Body of pancreas (tissue), 4 donors: Measurements from ENCODE around the gene TNFAIP8L3. TPM values are rescaled to one million over a fixed set of nuclear protein-coding genes. Genes with fewer than 3 reads are reported as not detected.

Experiments
- ATAC-seq: fragments of 150-250 bp; one replicate; pipeline ENCODE4 v1.9.1; 2016
- DNase-seq, 4 donors: peaks; one replicate each; pipeline ENCODE4 v3.0.0-alpha.2; 2019
- H3K27ac ChIP-seq, 4 donors: fragments of 200-600 bp; sonication (generic); 1 replicate in 3 of 4; 2 replicates in 1 of 4; pipeline versions ENCODE4 v1.5.1 to v1.6.1; 2016 to 2019; ENCODE audit warnings: mild to moderate bottlenecking in 1 of 4, mixed read lengths in 1 of 4, moderate library complexity in 1 of 4
- H3K27me3 ChIP-seq, 2 donors: fragments of 200-600 bp; sonication (generic); one replicate each; pipeline ENCODE4 v1.6.0; 2016; ENCODE audit warnings: mild to moderate bottlenecking in 1 of 2
- H3K36me3 ChIP-seq, 2 donors: fragments of 200-600 bp; sonication (generic); replicated peaks in 1 of 2; 2 replicates each; pipeline ENCODE4 v1.5.1; 2016; ENCODE audit warnings: low read depth in 2 of 2; ENCODE audit not compliant: insufficient read depth in 1 of 2
- H3K4me1 ChIP-seq: fragments of 200-600 bp; sonication (generic); one replicate; pipeline ENCODE4 v1.6.0; 2016
- H3K4me3 ChIP-seq, 2 donors: fragments of 200-600 bp; sonication (generic); 1 replicate in 1 of 2; 2 replicates in 1 of 2; pipeline ENCODE4 v1.5.1; 2016 to 2019
- H3K9me3 ChIP-seq, 3 donors: fragments of 200-600 bp; sonication (generic); 1 replicate in 2 of 3; 2 replicates in 1 of 3; pipeline ENCODE4 v1.5.1; 2016
- CTCF ChIP-seq, 7 experiments: fragments of 450-650 bp in 4 of 7; fragments of 200-600 bp in 3 of 7; sonication (generic) in 3 of 7; IDR thresholded peaks; one replicate each; pipeline ENCODE4 v1.5.1; 2016 to 2019; ENCODE audit warnings: antibody characterized with exemption in 7 of 7
- POLR2A ChIP-seq, 3 donors: fragments of 450-650 bp; IDR thresholded peaks; one replicate each; pipeline ENCODE4 v1.6.1; 2016; ENCODE audit warnings: antibody characterized with exemption in 3 of 3, mild to moderate bottlenecking in 2 of 3
- WGBS, 2 donors: methylation state at CpG; one replicate each; pipeline ENCODE4 v1.1.5; 2017; 5-methylcytosine and 5-hydroxymethylcytosine counted together
- intact Hi-C: fragments of 100-400 bp; cut with DNase I; formaldehyde crosslinking; loops from one replicate; pipeline ENCODE4 v1.15.1; 2023
- total RNA-seq, 2 donors: library from RNA; depleted of rRNA; stranded (reverse); fragments of >200 nt; gene quantifications; one replicate each; pipeline ENCODE4 v1.1.0, GENCODE V29; 2016

TNFAIP8L3 gene
- total RNA-seq, 2 donors from 2014 or later: 2.9 TPM; not detected in 1

- no peaks in the 10 kb centered on the region for H3K9me3 ChIP-seq
- intact Hi-C loops: no loop called here
- no peak overlapping the region for H3K4me3 ChIP-seq
- H3K27ac ChIP-seq: no peak overlapping the region
- TF ChIP-seq CTCF (IDR thresholded peaks at IDR 0.05): no peak
- no peak for TF ChIP-seq POLR2A (IDR thresholded peaks at IDR 0.05)
- WGBS, 2 donors: 56 to 57% methylated on average over 3 of the region's 3 CpGs
- DNase-seq: no peak
- H3K27me3 ChIP-seq: no peaks in the 10 kb centered on the region
- no peak for ATAC-seq
- H3K4me1 ChIP-seq: no peaks in the 10 kb centered on the region
- no peaks in the 10 kb centered on the region for H3K36me3 ChIP-seq
Measured at GRCh38 chr15:51119120-51119519, 24.4 kb upstream of the TNFAIP8L3 start.

- intact Hi-C loops: no loop called here
- 73 to 85% methylated on average over 1 of the region's 1 CpG for WGBS, 2 donors
- no peaks in the 10 kb centered on the region for H3K4me1 ChIP-seq
Measured at GRCh38 chr15:51117270-51117669, 22.6 kb upstream of the TNFAIP8L3 start.

GRCh38 chr15:51114437-51115119, 19.9 kb upstream of the TNFAIP8L3 start:
- WGBS, 2 donors: 45 to 57% methylated on average over 5 of the region's 5 CpGs
- no peak for DNase-seq

More at GRCh38 chr15:51117270-51117669, 22.6 kb upstream of the TNFAIP8L3 start:
- TF ChIP-seq CTCF (IDR thresholded peaks at IDR 0.05) (no peak), POLR2A (IDR thresholded peaks at IDR 0.05) (no peak)
- Histone ChIP-seq H3K27me3 (no peaks in the 10 kb centered on the region), H3K27ac (no peak overlapping the region), H3K9me3 (no peaks in the 10 kb centered on the region), H3K36me3 (no peaks in the 10 kb centered on the region), H3K4me3 (no peak overlapping the region)
- ATAC-seq: no peak
- no peak for DNase-seq

GRCh38 chr15:51112078-51112477, 17.4 kb upstream of the TNFAIP8L3 start:
- no peak for DNase-seq
- TF ChIP-seq CTCF (IDR thresholded peaks at IDR 0.05) (no peak), POLR2A (IDR thresholded peaks at IDR 0.05) (no peak)
- no peaks in the 10 kb centered on the region for H3K4me1 ChIP-seq

More at GRCh38 chr15:51114437-51115119, 19.9 kb upstream of the TNFAIP8L3 start:
- no peak overlapping the region for H3K27ac ChIP-seq
- no peak for TF ChIP-seq POLR2A (IDR thresholded peaks at IDR 0.05)
- TF ChIP-seq CTCF (IDR thresholded peaks at IDR 0.05): no peak
- intact Hi-C loops: no loop called here
- ATAC-seq: no peak
- no peak overlapping the region for H3K4me3 ChIP-seq
- H3K4me1 ChIP-seq: no peaks in the 10 kb centered on the region
- no peaks in the 10 kb centered on the region for H3K27me3 ChIP-seq
- no peaks in the 10 kb centered on the region for H3K36me3 ChIP-seq
- no peaks in the 10 kb centered on the region for H3K9me3 ChIP-seq

GRCh38 chr15:51111061-51111460, 16.4 kb upstream of the TNFAIP8L3 start:
- Histone ChIP-seq H3K9me3 (no peaks in the 10 kb centered on the region), H3K27ac (no peak overlapping the region), H3K4me1 (no peaks in the 10 kb centered on the region), H3K27me3 (no peaks in the 10 kb centered on the region), H3K4me3 (no peak overlapping the region), H3K36me3 (no peaks in the 10 kb centered on the region)
- WGBS, 2 donors: 56 to 62% methylated on average over 2 of the region's 2 CpGs
- DNase-seq (no peak), ATAC-seq (no peak)
- TF ChIP-seq CTCF (IDR thresholded peaks at IDR 0.05) (no peak), POLR2A (IDR thresholded peaks at IDR 0.05) (no peak)
- intact Hi-C loops: no loop called here

More at GRCh38 chr15:51112078-51112477, 17.4 kb upstream of the TNFAIP8L3 start:
- H3K36me3 ChIP-seq: no peaks in the 10 kb centered on the region
- H3K27ac ChIP-seq: no peak overlapping the region
- H3K9me3 ChIP-seq: no peaks in the 10 kb centered on the region
- ATAC-seq: no peak
- intact Hi-C loops: no loop called here
- WGBS, 2 donors: 89 to 95% methylated on average over 1 of the region's 1 CpG
- H3K27me3 ChIP-seq: no peaks in the 10 kb centered on the region
- H3K4me3 ChIP-seq: no peak overlapping the region
